Measurements from ENCODE around the gene FLCN. TPM values are rescaled to one million over a fixed set of nuclear protein-coding genes. Genes with fewer than 3 reads are reported as not detected.

The FLCN gene, protein sequence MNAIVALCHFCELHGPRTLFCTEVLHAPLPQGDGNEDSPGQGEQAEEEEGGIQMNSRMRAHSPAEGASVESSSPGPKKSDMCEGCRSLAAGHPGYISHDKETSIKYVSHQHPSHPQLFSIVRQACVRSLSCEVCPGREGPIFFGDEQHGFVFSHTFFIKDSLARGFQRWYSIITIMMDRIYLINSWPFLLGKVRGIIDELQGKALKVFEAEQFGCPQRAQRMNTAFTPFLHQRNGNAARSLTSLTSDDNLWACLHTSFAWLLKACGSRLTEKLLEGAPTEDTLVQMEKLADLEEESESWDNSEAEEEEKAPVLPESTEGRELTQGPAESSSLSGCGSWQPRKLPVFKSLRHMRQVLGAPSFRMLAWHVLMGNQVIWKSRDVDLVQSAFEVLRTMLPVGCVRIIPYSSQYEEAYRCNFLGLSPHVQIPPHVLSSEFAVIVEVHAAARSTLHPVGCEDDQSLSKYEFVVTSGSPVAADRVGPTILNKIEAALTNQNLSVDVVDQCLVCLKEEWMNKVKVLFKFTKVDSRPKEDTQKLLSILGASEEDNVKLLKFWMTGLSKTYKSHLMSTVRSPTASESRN
- 21.8 and 24.9 TPM in 2 replicates for total RNA-seq (2016; rRNA removed; fragmentation: Illumina TruSeq; extraction: Trizol)
- 6.3 and 6.9 TPM in 2 replicates for total RNA-seq (2016; cell fraction: cytosol; rRNA removed; fragmentation: Illumina TruSeq; extraction: Trizol; ENCODE audit: low read depth)
- 21.4 and 25.3 TPM in 2 replicates for total RNA-seq (2016; cell fraction: insoluble cytoplasmic fraction; rRNA removed; fragmentation: Illumina TruSeq; extraction: Trizol)
- total RNA-seq (2016; cell fraction: membrane; rRNA removed; fragmentation: Illumina TruSeq; extraction: Trizol), result 12.0 and 12.3 TPM in 2 replicates
- total RNA-seq (2016; cell fraction: nucleus; rRNA removed; fragmentation: Illumina TruSeq; extraction: Trizol), result 19.9 and 26.2 TPM in 2 replicates
- polyA plus RNA-seq (2011; rRNA removed), result 16.6 and 20.2 TPM in 2 replicates
- polyA plus RNA-seq (2011; cell fraction: cytosol; rRNA removed), result 9.1 and 11.6 TPM in 2 replicates
- polyA plus RNA-seq (2011; cell fraction: nucleus; rRNA removed), result 35.9 and 37.1 TPM in 2 replicates
- 13.4 and 13.9 TPM in 2 replicates for polyA plus RNA-seq (2012)
- polyA plus RNA-seq (2016; cell fraction: cytosol; fragmentation: Illumina TruSeq; extraction: Trizol; ENCODE audit: low read depth), result 1.3 and 1.9 TPM in 2 replicates
- polyA plus RNA-seq (2016; cell fraction: insoluble cytoplasmic fraction; fragmentation: Illumina TruSeq; extraction: Trizol; ENCODE audit: low read depth), result 12.1 and 14.3 TPM in 2 replicates
- 3.4 TPM in 2 replicates for polyA plus RNA-seq (2016; cell fraction: membrane; fragmentation: Illumina TruSeq; extraction: Trizol; ENCODE audit: low read depth)
- polyA plus RNA-seq (2016; cell fraction: nucleus; fragmentation: Illumina TruSeq; extraction: Trizol; ENCODE audit: insufficient read depth, low read depth), result 41.6 and 44.8 TPM in 2 replicates
- 28.0 and 42.8 TPM in 2 replicates for polyA minus RNA-seq (2011; rRNA and poly(A)+ RNA removed; ENCODE audit: low replicate concordance)
- polyA minus RNA-seq (2011; cell fraction: cytosol; rRNA and poly(A)+ RNA removed), result 9.6 and 9.9 TPM in 2 replicates
- 25.4 and 26.4 TPM in 2 replicates for polyA minus RNA-seq (2011; cell fraction: nucleus; rRNA and poly(A)+ RNA removed)
- Bru-seq, nascent RNA, result percentile 79 among the genes with signal in this experiment
- percentile 97 among the genes with signal in this experiment for BruChase-seq, experiment 1, labeled RNA remaining after a 6-hour chase
- BruChase-seq, experiment 2, labeled RNA remaining after a 2-hour chase, result percentile 96 among the genes with signal in this experiment
- long read RNA-seq, experiment 1, partial matches to known transcripts, result 0 of 9 reads
- long read RNA-seq, experiment 1, other reads (novel, unspliced or antisense), result 5 of 9 reads
- long read RNA-seq, experiment 2, partial matches to known transcripts, result 8 of 13 reads
- long read RNA-seq, experiment 2, other reads (novel, unspliced or antisense), result 5 of 13 reads

DNA sequence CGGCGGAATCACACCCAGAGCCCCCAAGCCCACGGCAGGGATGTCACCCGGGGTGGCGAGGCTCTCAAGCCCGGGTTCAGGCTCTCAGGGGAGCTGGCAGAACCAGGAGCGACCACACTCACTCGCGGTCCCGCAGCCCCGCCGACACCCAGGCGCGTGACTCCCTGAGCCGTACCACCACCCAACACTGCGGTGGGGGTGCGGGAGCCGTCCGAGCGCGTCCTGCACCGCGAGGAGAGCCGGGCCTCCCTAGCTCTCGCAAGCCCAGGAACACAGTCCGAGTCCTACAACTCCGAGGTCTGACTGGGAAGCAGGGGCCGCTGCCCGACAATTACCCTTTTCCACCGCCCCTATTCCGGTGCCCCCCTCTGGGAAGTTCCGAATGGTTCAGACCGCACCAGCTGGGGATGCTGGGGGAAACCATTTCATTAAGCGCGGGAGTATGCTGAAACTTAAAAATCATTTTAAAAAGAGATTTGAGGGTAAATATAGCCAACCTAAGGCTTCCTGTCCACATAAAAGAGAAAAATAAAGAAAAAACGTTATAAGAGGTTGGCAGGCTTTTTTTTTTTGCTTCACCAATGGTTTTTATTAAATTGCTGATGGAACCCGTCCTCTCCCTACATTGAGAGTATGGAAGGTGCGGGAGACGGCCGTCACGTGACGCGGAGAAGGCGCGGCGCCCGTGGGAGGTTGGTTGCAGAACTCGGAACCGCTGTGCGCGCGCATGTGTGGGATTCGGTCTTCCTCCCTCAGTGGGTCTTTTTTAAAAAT is at the start of gene FLCN:
FLCN (minus strand) TSS at position 143 of the 774 bp plus-strand sequence. CDS start 9,031 bp downstream, outside the sequence.
- H3K27ac ChIP-seq (ENCODE audit: extremely low read length, insufficient read depth, low read length), result peak within 1 kb of the TSS; percentile 92
- ChIA-PET CTCF (ENCODE audit: low intra/inter-chr PET ratio, low total read pairs) (no interaction called here), POLR2A (interaction anchor here (0.7 to 2.8 kb wide), 8 partner anchors 16 to 205 kb away, joined by 3 to 12 read pairs (median 4); partner anchors contain the start of genes COPS3, MPRIP and PLD6)
- H4K20me1 ChIP-seq (ENCODE audit: insufficient read depth, low read length), result no peaks in the 10 kb centered on the region
- peaks cover 2 to 5% of the 10 kb centered on the region in 2 experiments; a peak in 3 of 5 replicates for H3K36me3 ChIP-seq (replicated peaks in 1 of 2; ENCODE audit: control insufficient read depth in 1 of 2, insufficient read depth in 2 of 2, low read length in 2 of 2)
- FAIRE-seq (peak; percentile 59), DNase-seq (ENCODE audit: low spot score) (peak; percentile 73), ATAC-seq (peak; percentile 89)
- in situ Hi-C loops (cut with HindIII; ENCODE audit: extremely low pct_ligation_motif_present, low pct_unique_long_range_greater_than_20kb) (no loop called here), intact Hi-C loops (cut with micrococcal nuclease; ENCODE audit: unreplicated experiment) (no loop called here)
- peaks cover 48% of the 10 kb centered on the region for H3K4me1 ChIP-seq (ENCODE audit: insufficient read depth, low read length)
- H3K79me2 ChIP-seq (ENCODE audit: insufficient read depth, low read length), result peaks cover 28% of the 10 kb centered on the region
- BruUV-seq (replicated peaks), result no TSS peak
- WGBS (ENCODE audit: low lambda C conversion rate), result 2% methylated on average over 33 of the region's 53 CpGs
- H3K4me3 ChIP-seq (replicated peaks in 1 of 3; ENCODE audit: insufficient read depth in 1 of 3, low read depth in 2 of 3, low read length in 3 of 3), result peak within 1 kb of the TSS; percentile 87 to 95 (median 91)
- H3K4me2 ChIP-seq (ENCODE audit: low read depth, low read length), result peak within 1 kb of the TSS; percentile 88
- H2AFZ ChIP-seq (ENCODE audit: low read length), result peak within 1 kb of the TSS; percentile 45
- H3K9ac ChIP-seq (ENCODE audit: insufficient read depth, low read depth, low read length), result peak within 1 kb of the TSS; percentile 94
- no peaks in the 10 kb centered on the region for H3K9me3 ChIP-seq (ENCODE audit: low read length)
- H3K27me3 ChIP-seq (ENCODE audit: control insufficient read depth in 1 of 2, insufficient read depth in 2 of 2, low read length in 2 of 2), result no peaks in the 10 kb centered on the region
- TF ChIP-seq ZNF768 (CRISPR knock-in tag; IDR thresholded peaks at IDR 0.05), result peak; percentile 60; the same call in 1 of the 2 replicates
- 0 out of 2 replicates have a peak, but pooled peaks have one; percentile 17 for TF ChIP-seq ZNF205 (CRISPR knock-in tag; IDR thresholded peaks at IDR 0.05)
- no peak for TF ChIP-seq TCF12 (IDR thresholded peaks at IDR 0.05)
- TF ChIP-seq TCF12 (CRISPR knock-in tag; IDR thresholded peaks at IDR 0.05), result peak; percentile 72; the same call in 1 of the 2 replicates
- no peak for TF ChIP-seq SP5 (CRISPR knock-in tag; IDR thresholded peaks at IDR 0.05; ENCODE audit: borderline replicate concordance, low read depth)
- peak; percentile 47; the same call in 1 of the 2 replicates for TF ChIP-seq FOXJ3 (CRISPR knock-in tag; IDR thresholded peaks at IDR 0.05; ENCODE audit: borderline replicate concordance)
- TF ChIP-seq ZNF839 (CRISPR knock-in tag; IDR thresholded peaks at IDR 0.05; ENCODE audit: borderline replicate concordance), result no peak
- peak; percentile 95 for TF ChIP-seq RAD51 (IDR thresholded peaks at IDR 0.05; ENCODE audit: borderline replicate concordance)
- no peak for TF ChIP-seq DR1 (CRISPR knock-in tag; IDR thresholded peaks at IDR 0.05)
- TF ChIP-seq, protein P1, sequence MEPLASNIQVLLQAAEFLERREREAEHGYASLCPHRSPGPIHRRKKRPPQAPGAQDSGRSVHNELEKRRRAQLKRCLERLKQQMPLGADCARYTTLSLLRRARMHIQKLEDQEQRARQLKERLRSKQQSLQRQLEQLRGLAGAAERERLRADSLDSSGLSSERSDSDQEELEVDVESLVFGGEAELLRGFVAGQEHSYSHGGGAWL (CRISPR knock-in tag; IDR thresholded peaks at IDR 0.05), result no peak
- peak; percentile 78; the same call in 1 of the 2 replicates for TF ChIP-seq ZNF501 (CRISPR knock-in tag; IDR thresholded peaks at IDR 0.05)
- TF ChIP-seq HNRNPK (IDR thresholded peaks at IDR 0.05; ENCODE audit: low read depth, low read length, poor library complexity, severe bottlenecking), result peak; percentile 36
- peak; percentile 84 to 91 for TF ChIP-seq POLR2A (IDR thresholded peaks at IDR 0.05; ENCODE audit: insufficient read depth in 1 of 2, low read depth in 2 of 2, low read length in 2 of 2)
- no peak for TF ChIP-seq SRF (IDR thresholded peaks at IDR 0.05; ENCODE audit: low read depth, low read length)
- peak; percentile 43; the same call in 1 of the 2 replicates for TF ChIP-seq MEIS1 (CRISPR knock-in tag; IDR thresholded peaks at IDR 0.05; ENCODE audit: borderline replicate concordance)
- TF ChIP-seq EP300 (IDR thresholded peaks at IDR 0.05; ENCODE audit: low read depth in 2 of 2, low read length in 2 of 2), result 0 out of 4 replicates have a peak, but pooled peaks of 1 of the 2 experiments have one; percentile 7
- TF ChIP-seq EP300 (CRISPR knock-in tag; IDR thresholded peaks at IDR 0.05; ENCODE audit: borderline replicate concordance), result no peak
